ENCODE measurements around the gene KLK4. TPM values are rescaled to one million over a fixed set of nuclear protein-coding genes. Genes with fewer than 3 reads are reported as not detected.

Gene KLK4
- total and polyA plus RNA-seq, 4 donors, result 0.03 to 0.26 TPM; not detected in 2

DNA sequence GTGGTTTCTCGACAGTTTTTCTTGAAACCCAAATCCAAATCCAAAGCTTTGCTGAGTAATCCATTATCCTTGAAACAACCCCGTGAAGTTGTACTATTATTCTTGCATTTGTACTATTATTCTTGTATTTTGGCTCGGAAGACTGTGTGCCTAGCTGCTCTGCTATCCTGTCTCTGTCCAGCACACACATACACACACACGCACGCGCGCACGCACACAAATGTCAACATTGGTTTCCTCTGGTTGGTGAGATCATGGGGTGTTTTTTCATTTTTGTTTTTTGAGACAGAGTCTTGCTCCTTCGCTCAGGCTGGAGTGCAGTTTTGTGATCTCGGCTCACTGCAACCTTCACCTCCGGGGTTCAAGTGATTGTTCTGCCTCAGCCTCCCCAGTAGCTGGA lies 14.9 kb upstream of the KLK4 start:
- Histone ChIP-seq H3K27ac (ENCODE audit: low read depth in 1 of 2, low read length in 1 of 2) (no peak overlapping the region), H3K36me3 (ENCODE audit: control insufficient read depth in 4 of 4, insufficient read depth in 4 of 4, low read length in 4 of 4) (no peaks in the 10 kb centered on the region), H3K9ac (ENCODE audit: insufficient read depth in 1 of 2, low read length in 2 of 2) (no peak overlapping the region), H3K9me3 (ENCODE audit: control insufficient read depth in 4 of 4, insufficient read depth in 3 of 4, low read length in 3 of 4) (no peaks in the 10 kb centered on the region), H3K4me1 (ENCODE audit: control insufficient read depth in 5 of 5, insufficient read depth in 5 of 5, low read length in 5 of 5) (no peaks in the 10 kb centered on the region), H3K4me3 (no peak overlapping the region), H3K27me3 (ENCODE audit: control insufficient read depth in 3 of 3, insufficient read depth in 3 of 3, low read length in 2 of 3) (peaks cover 0 to 12% (median 2%) of the 10 kb centered on the region in 3 donors)
- DNase-seq, result no peak
- no peak for ATAC-seq (ENCODE audit: insufficient read depth, low FRiP score)
- 65 to 79% methylated on average over 11 of the region's 11 CpGs for WGBS, 2 donors
- no peak for TF ChIP-seq CTCF (IDR thresholded peaks at IDR 0.05; ENCODE audit: control extremely low read depth, extremely low read depth)

DNA sequence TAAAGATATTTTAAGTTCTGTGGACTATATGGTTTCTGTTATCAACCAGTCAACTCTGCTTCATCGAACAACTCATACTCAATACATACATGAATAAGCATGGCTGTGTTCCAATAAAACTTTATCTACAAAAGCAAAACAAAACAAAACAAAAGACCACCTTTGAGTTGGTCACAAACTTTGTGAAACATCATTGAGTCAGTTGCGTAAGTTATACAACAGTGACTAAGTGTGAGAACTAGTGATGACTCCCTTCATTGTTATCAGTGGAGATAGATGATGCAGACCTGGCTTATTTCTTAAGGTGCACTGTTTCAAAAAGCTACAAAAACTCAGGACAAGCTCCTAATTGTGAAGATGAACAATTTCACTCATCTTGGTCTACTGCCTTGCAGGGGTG lies 14.5 kb upstream of the KLK4 start:
- H3K36me3 ChIP-seq (ENCODE audit: control insufficient read depth in 4 of 4, insufficient read depth in 4 of 4, low read length in 4 of 4), result no peaks in the 10 kb centered on the region
- no peaks in the 10 kb centered on the region for H3K9me3 ChIP-seq (ENCODE audit: control insufficient read depth in 4 of 4, insufficient read depth in 3 of 4, low read length in 3 of 4)
- ATAC-seq (ENCODE audit: insufficient read depth, low FRiP score), result no peak
- H3K4me1 ChIP-seq (ENCODE audit: control insufficient read depth in 5 of 5, insufficient read depth in 5 of 5, low read length in 5 of 5), result no peaks in the 10 kb centered on the region
- DNase-seq, result no peak
- H3K27ac ChIP-seq (ENCODE audit: low read depth in 1 of 2, low read length in 1 of 2), result no peak overlapping the region
- no peak overlapping the region for H3K9ac ChIP-seq (ENCODE audit: insufficient read depth in 1 of 2, low read length in 2 of 2)
- no peak overlapping the region for H3K4me3 ChIP-seq
- no peak for TF ChIP-seq CTCF (IDR thresholded peaks at IDR 0.05; ENCODE audit: control extremely low read depth, extremely low read depth)
- 92% methylated on average over 2 of the region's 2 CpGs for WGBS, 2 donors
- H3K27me3 ChIP-seq (ENCODE audit: control insufficient read depth in 3 of 3, insufficient read depth in 3 of 3, low read length in 2 of 3), result peaks cover 0 to 9% (median 2%) of the 10 kb centered on the region in 3 donors

GRCh38 chr19:50924586-50924985 lies 13.4 kb upstream of the KLK4 start:
- Histone ChIP-seq H3K4me3 (no peak overlapping the region), H3K9ac (ENCODE audit: insufficient read depth in 1 of 2, low read length in 2 of 2) (no peak overlapping the region), H3K27ac (ENCODE audit: low read depth in 1 of 2, low read length in 1 of 2) (no peak overlapping the region), H3K27me3 (ENCODE audit: control insufficient read depth in 3 of 3, insufficient read depth in 3 of 3, low read length in 2 of 3) (peaks cover 0 to 18% (median 3%) of the 10 kb centered on the region in 3 donors), H3K9me3 (ENCODE audit: control insufficient read depth in 4 of 4, insufficient read depth in 3 of 4, low read length in 3 of 4) (no peaks in the 10 kb centered on the region), H3K4me1 (ENCODE audit: control insufficient read depth in 5 of 5, insufficient read depth in 5 of 5, low read length in 5 of 5) (no peaks in the 10 kb centered on the region), H3K36me3 (ENCODE audit: control insufficient read depth in 4 of 4, insufficient read depth in 4 of 4, low read length in 4 of 4) (no peaks in the 10 kb centered on the region)
- 69 to 71% methylated on average over 6 of the region's 6 CpGs for WGBS, 2 donors
- ATAC-seq (ENCODE audit: insufficient read depth, low FRiP score) (no peak), DNase-seq (no peak)
- TF ChIP-seq CTCF (IDR thresholded peaks at IDR 0.05; ENCODE audit: control extremely low read depth, extremely low read depth), result no peak

- Histone ChIP-seq H3K9ac (ENCODE audit: insufficient read depth in 1 of 2, low read length in 2 of 2) (no peak overlapping the region), H3K4me1 (ENCODE audit: control insufficient read depth in 5 of 5, insufficient read depth in 5 of 5, low read length in 5 of 5) (no peaks in the 10 kb centered on the region), H3K27me3 (ENCODE audit: control insufficient read depth in 3 of 3, insufficient read depth in 3 of 3, low read length in 2 of 3) (peaks cover 1 to 15% (median 3%) of the 10 kb centered on the region in 3 donors), H3K4me3 (no peak overlapping the region), H3K27ac (ENCODE audit: low read depth in 1 of 2, low read length in 1 of 2) (no peak overlapping the region), H3K36me3 (ENCODE audit: control insufficient read depth in 4 of 4, insufficient read depth in 4 of 4, low read length in 4 of 4) (no peaks in the 10 kb centered on the region), H3K9me3 (ENCODE audit: control insufficient read depth in 4 of 4, insufficient read depth in 3 of 4, low read length in 3 of 4) (no peaks in the 10 kb centered on the region)
- peak; percentile 54 for TF ChIP-seq CTCF (IDR thresholded peaks at IDR 0.05; ENCODE audit: control extremely low read depth, extremely low read depth)
- 31% methylated on average over 21 of the region's 21 CpGs for WGBS, 2 donors
- ATAC-seq (ENCODE audit: insufficient read depth, low FRiP score) (no peak), DNase-seq (peak; percentile 69 to 77 (median 69))
Observed at GRCh38 chr19:50922317-50922853, 11.2 kb upstream of the KLK4 start.

Data from lung (tissue), 12 donors.